Activated CD8-positive, alpha-beta T cell treated with anti-CD3 and anti-CD28 coated beads, Interleukin-2, amount 10 ng/mL, durations not matched to agents 7 days and 5 days (primary cell): ENCODE results near the gene LCT. TPM values are rescaled to one million over a fixed set of nuclear protein-coding genes. Genes with fewer than 3 reads are reported as not detected.

Source experiments
- ATAC-seq: fragments of 150-1000 bp; cut with Tn5 transposase; one replicate; pipeline ENCODE4 v1.10.0; 2021; ENCODE audit warnings: moderate library complexity
- CTCF ChIA-PET: fragments of 350-600 bp; sonication (Branson Sonifier 250); formaldehyde crosslinking; loops from one replicate; lab custom pipeline; 2021; ENCODE audit warnings: antibody characterized with exemption; lab: Charles Lee
- POLR2A ChIA-PET: fragments of 350-600 bp; sonication (Branson Sonifier 250); formaldehyde crosslinking; loops from one replicate; lab custom pipeline; 2021; ENCODE audit warnings: antibody characterized with exemption; lab: Charles Lee
- DNase-seq: peaks from one replicate; pipeline ENCODE4 v3.0.0-alpha.2; 2020
- H3K27ac Mint-ChIP-seq: one replicate; pipeline ENCODE4 v1.8.0; 2021; ENCODE audit warnings: mild to moderate bottlenecking, mixed read lengths
- H3K27me3 Mint-ChIP-seq: one replicate; pipeline ENCODE4 v1.8.0; 2021; ENCODE audit warnings: low read depth, mixed read lengths
- H3K36me3 Mint-ChIP-seq: one replicate; pipeline ENCODE4 v1.8.0; 2021; ENCODE audit warnings: low read depth, mixed read lengths
- H3K4me1 Mint-ChIP-seq: one replicate; pipeline ENCODE4 v1.8.0; 2021; ENCODE audit warnings: low read depth, mixed read lengths
- H3K4me3 Mint-ChIP-seq: one replicate; pipeline ENCODE4 v1.8.0; 2021; ENCODE audit warnings: mild to moderate bottlenecking, mixed read lengths
- H3K9me3 Mint-ChIP-seq: one replicate; pipeline ENCODE4 v1.8.0; 2022; ENCODE audit warnings: mixed read lengths; ENCODE audit not compliant: insufficient read depth
- total RNA-seq, 2 experiments: library from RNA; stranded (reverse); gene quantifications; one replicate each; pipeline ENCODE4 v1.2.3, GENCODE V29; 2021

LCT gene
- total RNA-seq, 2 experiments from 2014 or later = 0.18 to 0.34 TPM

GRCh38 chr2:135832891-135833290 lies 4.1 kb downstream of the LCT start:
- H3K4me1 Mint-ChIP-seq = peaks cover 19% of the 10 kb centered on the region
- DNase-seq (no peak), ATAC-seq (no peak)
- ChIA-PET CTCF (interaction anchor here (0.7 to 1.2 kb wide), 3 partner anchors 9 to 16 kb away, joined by 4 to 5 read pairs (median 4); no protein-coding TSS in a partner anchor), POLR2A (no interaction called here)
- H3K4me3 Mint-ChIP-seq = no peak overlapping the region
- H3K9me3 Mint-ChIP-seq = no peaks in the 10 kb centered on the region
- no peaks in the 10 kb centered on the region for H3K27me3 Mint-ChIP-seq
- no peak overlapping the region for H3K27ac Mint-ChIP-seq
- peaks cover 11% of the 10 kb centered on the region for H3K36me3 Mint-ChIP-seq

- Mint-ChIP-seq H3K4me3 (no peak overlapping the region), H3K36me3 (peaks cover 6% of the 10 kb centered on the region)
- CTCF ChIA-PET = no interaction called here
Observed at GRCh38 chr2:135831180-135831812, 5.7 kb downstream of the LCT start.

GRCh38 chr2:135829378-135830135 lies 7.4 kb downstream of the LCT start:
- CTCF ChIA-PET = no interaction called here
- H3K27me3 Mint-ChIP-seq = no peaks in the 10 kb centered on the region
- H3K36me3 Mint-ChIP-seq = peaks cover 4% of the 10 kb centered on the region
- peaks cover 3% of the 10 kb centered on the region for H3K9me3 Mint-ChIP-seq
- H3K4me1 Mint-ChIP-seq = peaks cover 15% of the 10 kb centered on the region
- no peak for ATAC-seq
- DNase-seq = no peak
- no peak overlapping the region for H3K27ac Mint-ChIP-seq
- POLR2A ChIA-PET = no interaction called here
- H3K4me3 Mint-ChIP-seq = no peak overlapping the region

More at GRCh38 chr2:135831180-135831812, 5.7 kb downstream of the LCT start:
- Mint-ChIP-seq H3K4me1 (peaks cover 9% of the 10 kb centered on the region), H3K27me3 (no peaks in the 10 kb centered on the region), H3K9me3 (no peaks in the 10 kb centered on the region), H3K27ac (no peak overlapping the region)
- ATAC-seq (no peak), DNase-seq (no peak)
- POLR2A ChIA-PET = no interaction called here

- Mint-ChIP-seq H3K27ac (no peak overlapping the region), H3K9me3 (peaks cover 22% of the 10 kb centered on the region), H3K36me3 (peaks cover 29% of the 10 kb centered on the region), H3K4me3 (no peak overlapping the region), H3K27me3 (no peaks in the 10 kb centered on the region), H3K4me1 (peaks cover 36% of the 10 kb centered on the region)
- ATAC-seq = no peak
- ChIA-PET POLR2A (interaction anchor here (0.7 kb wide), 1 partner anchor 46 kb away, joined by 4 read pairs; no protein-coding TSS in a partner anchor), CTCF (interaction anchor here (1.4 to 4.6 kb wide), 2 partner anchors 10 to 29 kb away, joined by 3 to 27 read pairs; no protein-coding TSS in a partner anchor)
- DNase-seq = no peak
Observed at GRCh38 chr2:135826544-135826943, 10.4 kb downstream of the LCT start.

GRCh38 chr2:135825550-135826176 lies 11.3 kb downstream of the LCT start:
- POLR2A ChIA-PET = interaction anchor here (0.9 to 1.9 kb wide), 2 partner anchors 50 to 54 kb away, joined by 3 to 4 read pairs; no protein-coding TSS in a partner anchor
- H3K9me3 Mint-ChIP-seq = peaks cover 22% of the 10 kb centered on the region
- no peaks in the 10 kb centered on the region for H3K27me3 Mint-ChIP-seq
- ATAC-seq (no peak), DNase-seq (no peak)
- H3K4me3 Mint-ChIP-seq = no peak overlapping the region
- peaks cover 44% of the 10 kb centered on the region for H3K4me1 Mint-ChIP-seq
- H3K27ac Mint-ChIP-seq = no peak overlapping the region
- H3K36me3 Mint-ChIP-seq = peaks cover 33% of the 10 kb centered on the region
- CTCF ChIA-PET = interaction anchor here (1.5 to 4.6 kb wide), 3 partner anchors 13 to 82 kb away, joined by 3 to 27 read pairs (median 10); no protein-coding TSS in a partner anchor

- DNase-seq = no peak
- Mint-ChIP-seq H3K27me3 (no peaks in the 10 kb centered on the region), H3K4me3 (no peak overlapping the region), H3K9me3 (peaks cover 22% of the 10 kb centered on the region), H3K4me1 (peaks cover 50% of the 10 kb centered on the region), H3K36me3 (peaks cover 33% of the 10 kb centered on the region), H3K27ac (no peak overlapping the region)
- POLR2A ChIA-PET = interaction anchor here (0.9 to 1.9 kb wide), 2 partner anchors 50 to 53 kb away, joined by 3 to 4 read pairs; no protein-coding TSS in a partner anchor
- no peak for ATAC-seq
- CTCF ChIA-PET = interaction anchor here (1.5 to 4.6 kb wide), 3 partner anchors 14 to 81 kb away, joined by 3 to 27 read pairs (median 10); no protein-coding TSS in a partner anchor
Observed at GRCh38 chr2:135825131-135825530, 11.9 kb downstream of the LCT start.

GRCh38 chr2:135822855-135823254 lies 14.1 kb downstream of the LCT start:
- Mint-ChIP-seq H3K27me3 (no peaks in the 10 kb centered on the region), H3K27ac (peak overlapping the region; percentile 4), H3K4me1 (peaks cover 64% of the 10 kb centered on the region), H3K4me3 (no peak overlapping the region), H3K36me3 (peaks cover 33% of the 10 kb centered on the region), H3K9me3 (peaks cover 22% of the 10 kb centered on the region)
- no peak for DNase-seq
- no peak for ATAC-seq
- ChIA-PET POLR2A (no interaction called here), CTCF (interaction anchor here (1.1 to 9.8 kb wide), 2 partner anchors 24 to 38 kb away, joined by 4 to 65 read pairs; no protein-coding TSS in a partner anchor)

GRCh38 chr2:135821190-135821589 lies 15.8 kb downstream of the LCT start:
- Mint-ChIP-seq H3K9me3 (peaks cover 22% of the 10 kb centered on the region), H3K4me3 (peak overlapping the region; percentile 54), H3K27ac (peak overlapping the region; percentile 87), H3K27me3 (no peaks in the 10 kb centered on the region), H3K36me3 (peaks cover 33% of the 10 kb centered on the region), H3K4me1 (peaks cover 62% of the 10 kb centered on the region)
- CTCF ChIA-PET = interaction anchor here (1.2 to 9.8 kb wide), 4 partner anchors 12 to 36 kb away, joined by 3 to 65 read pairs (median 5); no protein-coding TSS in a partner anchor
- no peak for ATAC-seq
- POLR2A ChIA-PET = interaction anchor here (1.0 to 1.2 kb wide), 2 partner anchors 54 to 60 kb away, joined by 3 read pairs; partner anchors contain the start of gene MCM6
- no peak for DNase-seq

- Mint-ChIP-seq H3K4me1 (peaks cover 52% of the 10 kb centered on the region), H3K36me3 (peaks cover 33% of the 10 kb centered on the region), H3K27me3 (no peaks in the 10 kb centered on the region), H3K4me3 (peak overlapping the region; percentile 54), H3K9me3 (peaks cover 22% of the 10 kb centered on the region), H3K27ac (peak overlapping the region; percentile 87)
- ChIA-PET CTCF (interaction anchor here (0.8 to 9.8 kb wide), 9 partner anchors 10 to 564 kb away, joined by 3 to 65 read pairs (median 4); no protein-coding TSS in a partner anchor), POLR2A (interaction anchor here (0.8 to 1.2 kb wide), 4 partner anchors 25 to 61 kb away, joined by 3 to 4 read pairs (median 3); partner anchors contain the start of gene MCM6)
- peak; percentile 95 for ATAC-seq
- peak; percentile 94 for DNase-seq
Observed at GRCh38 chr2:135820003-135820618, 16.9 kb downstream of the LCT start.

- peak; percentile 70 for DNase-seq
- POLR2A ChIA-PET = interaction anchor here (0.7 to 0.8 kb wide), 2 partner anchors 34 to 56 kb away, joined by 3 to 4 read pairs; no protein-coding TSS in a partner anchor
- H3K4me1 Mint-ChIP-seq = peaks cover 48% of the 10 kb centered on the region
- peak; percentile 20 for ATAC-seq
- H3K4me3 Mint-ChIP-seq = no peak overlapping the region
- H3K27ac Mint-ChIP-seq = peak overlapping the region; percentile 87
- peaks cover 30% of the 10 kb centered on the region for H3K36me3 Mint-ChIP-seq
- CTCF ChIA-PET = interaction anchor here (0.9 to 9.8 kb wide), 7 partner anchors 13 to 565 kb away, joined by 3 to 65 read pairs (median 6); partner anchors contain the start of gene MCM6
- peaks cover 19% of the 10 kb centered on the region for H3K9me3 Mint-ChIP-seq
- H3K27me3 Mint-ChIP-seq = no peaks in the 10 kb centered on the region
Observed at GRCh38 chr2:135818937-135819610, 17.9 kb downstream of the LCT start.
